A673 (cell line): ENCODE data around the gene PXT1.
"Not testable (repeated sequence)": the region's sequence is repeated elsewhere in the genome, so short reads cannot be mapped to it uniquely, and the experiment has no call there.

Experiments used
- CTCF ChIP-seq: fragments of 300-800, 200-600 bp; sonication (generic); conservative IDR thresholded peaks from 2 replicates; pipeline ENCODE4 v1.5.1; 2017; ENCODE audit warnings: low read depth, mild to moderate bottlenecking, antibody characterized with exemption, low read length, moderate library complexity, mixed read lengths
- EZH2 ChIP-seq: fragments of 200-600 bp; sonication (generic); IDR thresholded peaks from 2 replicates; pipeline ENCODE4 v1.6.1; 2017; ENCODE audit warnings: borderline replicate concordance, low read depth, mild to moderate bottlenecking, mixed read lengths, antibody characterized with exemption, low read length; ENCODE audit not compliant: poor library complexity, severe bottlenecking

DNA sequence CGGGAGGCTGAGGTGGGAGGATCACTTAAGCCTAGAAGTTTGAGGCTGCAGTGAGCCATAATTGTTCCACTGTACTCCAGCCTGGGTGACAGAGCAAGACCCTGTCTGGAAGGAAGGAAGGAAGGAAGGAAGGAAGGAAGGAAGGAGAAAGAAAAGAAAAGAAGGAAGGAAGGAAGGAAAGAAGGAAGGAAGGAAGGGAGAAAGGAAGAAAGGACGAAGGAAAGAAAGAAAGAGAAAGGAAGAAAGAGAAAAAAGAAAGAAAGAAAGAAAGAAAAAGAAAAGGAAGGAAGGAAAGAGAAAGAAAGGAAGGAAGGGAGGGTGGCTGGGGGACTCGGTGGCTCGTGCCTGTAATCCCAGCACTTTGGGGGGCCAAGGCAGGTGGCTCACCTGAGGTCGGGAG is 32.9 kb downstream of the PXT1 start:
- TF ChIP-seq CTCF, EZH2: not testable (repeated sequence)
